HepG2 (cell line): ENCODE results near the gene SPINDOC.

Experiments
- FOXK1 ChIP-seq: sonication (generic); formaldehyde crosslinking; IDR thresholded peaks from 2 replicates; pipeline ENCODE4 v1.4.0; 2020; ENCODE audit warnings: low read depth, missing genetic modification reagents, borderline replicate concordance
- GTF2F1 ChIP-seq: fragments of 150-350 bp; IDR thresholded peaks from 2 replicates; pipeline ENCODE4 v1.6.1; 2014; ENCODE audit warnings: low read length
- HMG20A ChIP-seq: IDR thresholded peaks from 2 replicates; pipeline ENCODE4 v1.6.1; 2016; ENCODE audit warnings: borderline replicate concordance
- KLF13 ChIP-seq: sonication (generic); formaldehyde crosslinking; IDR thresholded peaks from 2 replicates; pipeline ENCODE4 v1.4.0; 2020; ENCODE audit warnings: mild to moderate bottlenecking, missing genetic modification reagents
- RNF2 ChIP-seq: fragments of 450-650 bp; conservative IDR thresholded peaks from 2 replicates; pipeline ENCODE4 v1.6.1; 2016; ENCODE audit warnings: low read depth
- SMAD1 ChIP-seq: sonication (generic); formaldehyde crosslinking; IDR thresholded peaks from 2 replicates; pipeline ENCODE4 v1.4.0; 2020; ENCODE audit warnings: missing genetic modification reagents, low read depth, mild to moderate bottlenecking, borderline replicate concordance
- ZNF776 ChIP-seq: sonication (generic); formaldehyde crosslinking; IDR thresholded peaks from 2 replicates; pipeline ENCODE4 v1.4.0; 2020; ENCODE audit warnings: mild to moderate bottlenecking, missing genetic modification reagents
- TF ChIP-seq, protein P1 (sequence below): sonication (generic); formaldehyde crosslinking; IDR thresholded peaks from 2 replicates; pipeline ENCODE4 v1.5.0; 2020; ENCODE audit warnings: mild to moderate bottlenecking, missing genetic modification reagents, moderate library complexity
- TF ChIP-seq, protein P2 (sequence below): sonication (generic); formaldehyde crosslinking; conservative IDR thresholded peaks from 2 replicates; pipeline ENCODE4 v1.4.0; 2020; ENCODE audit warnings: missing genetic modification reagents

DNA sequence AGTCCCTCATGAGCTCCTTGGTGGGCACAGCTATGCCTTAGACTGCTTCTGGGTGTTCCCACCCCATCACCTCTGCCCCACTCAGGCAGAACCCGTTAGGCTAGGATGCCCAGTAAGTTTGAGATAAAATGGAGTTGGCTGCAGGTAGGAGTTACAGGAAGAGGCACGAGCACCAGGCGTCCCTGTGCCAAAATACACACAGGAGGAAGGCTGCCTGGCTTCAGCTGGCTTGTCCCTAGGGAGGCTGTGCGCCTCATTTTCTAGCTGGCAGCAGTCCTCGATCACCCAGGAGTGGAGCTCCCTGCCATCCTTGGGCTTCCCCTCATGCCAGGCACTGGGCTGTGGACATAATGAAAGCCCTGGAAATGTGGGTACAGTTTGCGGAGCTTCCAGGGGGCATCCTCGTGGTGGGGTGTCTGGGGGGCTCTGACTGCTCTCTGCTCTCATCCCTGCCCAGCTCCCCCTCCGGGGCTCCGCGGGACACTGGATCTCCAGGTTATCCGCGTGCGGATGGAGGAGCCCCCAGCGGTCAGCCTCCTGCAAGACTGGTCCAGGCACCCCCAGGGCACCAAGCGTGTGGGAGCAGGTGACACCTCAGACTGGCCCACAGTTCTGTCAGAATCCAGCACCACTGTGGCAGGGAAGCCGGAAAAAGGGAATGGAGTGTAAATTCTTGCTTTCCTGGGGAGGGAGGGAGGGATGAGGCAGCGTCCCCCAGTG lies 13.4 kb downstream of the SPINDOC start:
- TF ChIP-seq HMG20A (CRISPR knock-in tag): no peak
- TF ChIP-seq, protein P1, sequence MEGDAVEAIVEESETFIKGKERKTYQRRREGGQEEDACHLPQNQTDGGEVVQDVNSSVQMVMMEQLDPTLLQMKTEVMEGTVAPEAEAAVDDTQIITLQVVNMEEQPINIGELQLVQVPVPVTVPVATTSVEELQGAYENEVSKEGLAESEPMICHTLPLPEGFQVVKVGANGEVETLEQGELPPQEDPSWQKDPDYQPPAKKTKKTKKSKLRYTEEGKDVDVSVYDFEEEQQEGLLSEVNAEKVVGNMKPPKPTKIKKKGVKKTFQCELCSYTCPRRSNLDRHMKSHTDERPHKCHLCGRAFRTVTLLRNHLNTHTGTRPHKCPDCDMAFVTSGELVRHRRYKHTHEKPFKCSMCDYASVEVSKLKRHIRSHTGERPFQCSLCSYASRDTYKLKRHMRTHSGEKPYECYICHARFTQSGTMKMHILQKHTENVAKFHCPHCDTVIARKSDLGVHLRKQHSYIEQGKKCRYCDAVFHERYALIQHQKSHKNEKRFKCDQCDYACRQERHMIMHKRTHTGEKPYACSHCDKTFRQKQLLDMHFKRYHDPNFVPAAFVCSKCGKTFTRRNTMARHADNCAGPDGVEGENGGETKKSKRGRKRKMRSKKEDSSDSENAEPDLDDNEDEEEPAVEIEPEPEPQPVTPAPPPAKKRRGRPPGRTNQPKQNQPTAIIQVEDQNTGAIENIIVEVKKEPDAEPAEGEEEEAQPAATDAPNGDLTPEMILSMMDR: no peak
- TF ChIP-seq ZNF776: no peak
- TF ChIP-seq, protein P2, sequence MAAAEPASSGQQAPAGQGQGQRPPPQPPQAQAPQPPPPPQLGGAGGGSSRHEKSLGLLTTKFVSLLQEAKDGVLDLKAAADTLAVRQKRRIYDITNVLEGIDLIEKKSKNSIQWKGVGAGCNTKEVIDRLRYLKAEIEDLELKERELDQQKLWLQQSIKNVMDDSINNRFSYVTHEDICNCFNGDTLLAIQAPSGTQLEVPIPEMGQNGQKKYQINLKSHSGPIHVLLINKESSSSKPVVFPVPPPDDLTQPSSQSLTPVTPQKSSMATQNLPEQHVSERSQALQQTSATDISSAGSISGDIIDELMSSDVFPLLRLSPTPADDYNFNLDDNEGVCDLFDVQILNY (CRISPR knock-in tag): no peak
- no peak for TF ChIP-seq FOXK1 (CRISPR knock-in tag)
- TF ChIP-seq KLF13 (CRISPR knock-in tag): no peak
- TF ChIP-seq SMAD1: no peak
- no peak for TF ChIP-seq RNF2
- no peak for TF ChIP-seq GTF2F1
